Mucosa of descending colon (tissue), 3 donors: ENCODE results near the gene KIAA2012. TPM values are rescaled to one million over a fixed set of nuclear protein-coding genes. Genes with fewer than 3 reads are reported as not detected.
A peak's percentile ranks its signal among the peaks of the same experiment; 100 is the strongest.

Experiments used
- ATAC-seq: fragments of 200-7000 bp; cut with Tn5 transposase; one replicate; pipeline ENCODE4 v1.9.1; 2020; ENCODE audit warnings: mild to moderate bottlenecking, moderate library complexity
- DNase-seq, 3 donors: peaks; one replicate each; pipeline ENCODE4 v3.0.0-alpha.2; 2020
- H3K36me3 ChIP-seq: fragments of 200-600 bp; one replicate; pipeline ENCODE4 v1.8.0; 2021; ENCODE audit warnings: low read depth, mild to moderate bottlenecking
- H3K4me1 ChIP-seq: fragments of 200-600 bp; one replicate; pipeline ENCODE4 v1.8.0; 2021; ENCODE audit warnings: low read depth, mild to moderate bottlenecking
- H3K4me3 ChIP-seq: fragments of 200-600 bp; one replicate; pipeline ENCODE4 v1.8.0; 2021; ENCODE audit warnings: mild to moderate bottlenecking
- H3K9me3 ChIP-seq: fragments of 200-600 bp; one replicate; pipeline ENCODE4 v1.8.0; 2021; ENCODE audit warnings: mild to moderate bottlenecking
- intact Hi-C, 2 donors: fragments of 100-400 bp; cut with DNase I in 1 of 2; cut with micrococcal nuclease in 1 of 2; formaldehyde crosslinking; loops; one replicate each; pipeline versions ENCODE4 v1.11.0 to v1.11.1; 2022; cut with DNase I, micrococcal nuclease
- total RNA-seq, 3 donors: library from RNA; stranded (reverse); fragmentation: NEBNext Ultra II Directional in 2 of 3; extraction: Animal tissue kit (Norgen Biotek cat#: 25700) in 2 of 3; gene quantifications; one replicate each; pipeline versions ENCODE4 v1.2.1 to v1.2.4, GENCODE V29; 2021 to 2023
- TF ChIP-seq, protein P1 (sequence below): fragments of 200-600 bp; IDR thresholded peaks from one replicate; pipeline ENCODE4 v1.8.0; 2022; ENCODE audit warnings: antibody characterized with exemption, mild to moderate bottlenecking
- donor health status: DM: no; HTN: no; CAD: no; lungs with moderate emphysema.
- donor health status: DM: no; HTN: no; CAD: no.
- donor health status: DM: no; HTN: yes; CAD: no.

Gene KIAA2012
- total RNA-seq, 3 donors from 2014 or later = 0.13 to 0.14 TPM; not detected in 1

DNA sequence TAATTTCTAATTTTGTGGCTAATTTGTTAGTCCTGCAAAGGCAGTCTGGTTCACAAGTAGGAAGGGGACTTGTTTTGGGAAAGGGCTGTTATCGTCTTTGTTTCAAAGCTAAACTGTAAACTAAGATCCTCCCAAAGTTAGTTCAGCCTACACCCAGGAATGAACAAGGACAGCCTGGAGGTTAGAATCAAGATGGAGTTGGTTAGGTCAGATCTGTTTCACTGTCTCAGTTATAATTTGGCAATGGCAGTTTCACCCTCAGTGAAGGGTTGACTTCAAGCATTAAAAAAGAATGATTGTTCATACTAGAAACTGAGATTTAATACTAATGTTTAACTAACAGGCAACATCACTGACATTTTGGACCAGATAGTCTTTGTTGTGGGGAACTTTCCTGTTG is 69.5 kb downstream of the KIAA2012 start:
- Histone ChIP-seq H3K9me3 (no peaks in the 10 kb centered on the region), H3K4me3 (no peak overlapping the region), H3K4me1 (no peaks in the 10 kb centered on the region), H3K36me3 (no peaks in the 10 kb centered on the region)
- DNase-seq = no peak
- TF ChIP-seq, protein P1, sequence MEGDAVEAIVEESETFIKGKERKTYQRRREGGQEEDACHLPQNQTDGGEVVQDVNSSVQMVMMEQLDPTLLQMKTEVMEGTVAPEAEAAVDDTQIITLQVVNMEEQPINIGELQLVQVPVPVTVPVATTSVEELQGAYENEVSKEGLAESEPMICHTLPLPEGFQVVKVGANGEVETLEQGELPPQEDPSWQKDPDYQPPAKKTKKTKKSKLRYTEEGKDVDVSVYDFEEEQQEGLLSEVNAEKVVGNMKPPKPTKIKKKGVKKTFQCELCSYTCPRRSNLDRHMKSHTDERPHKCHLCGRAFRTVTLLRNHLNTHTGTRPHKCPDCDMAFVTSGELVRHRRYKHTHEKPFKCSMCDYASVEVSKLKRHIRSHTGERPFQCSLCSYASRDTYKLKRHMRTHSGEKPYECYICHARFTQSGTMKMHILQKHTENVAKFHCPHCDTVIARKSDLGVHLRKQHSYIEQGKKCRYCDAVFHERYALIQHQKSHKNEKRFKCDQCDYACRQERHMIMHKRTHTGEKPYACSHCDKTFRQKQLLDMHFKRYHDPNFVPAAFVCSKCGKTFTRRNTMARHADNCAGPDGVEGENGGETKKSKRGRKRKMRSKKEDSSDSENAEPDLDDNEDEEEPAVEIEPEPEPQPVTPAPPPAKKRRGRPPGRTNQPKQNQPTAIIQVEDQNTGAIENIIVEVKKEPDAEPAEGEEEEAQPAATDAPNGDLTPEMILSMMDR = no peak
- intact Hi-C loops = no loop called here
- no peak for ATAC-seq

DNA sequence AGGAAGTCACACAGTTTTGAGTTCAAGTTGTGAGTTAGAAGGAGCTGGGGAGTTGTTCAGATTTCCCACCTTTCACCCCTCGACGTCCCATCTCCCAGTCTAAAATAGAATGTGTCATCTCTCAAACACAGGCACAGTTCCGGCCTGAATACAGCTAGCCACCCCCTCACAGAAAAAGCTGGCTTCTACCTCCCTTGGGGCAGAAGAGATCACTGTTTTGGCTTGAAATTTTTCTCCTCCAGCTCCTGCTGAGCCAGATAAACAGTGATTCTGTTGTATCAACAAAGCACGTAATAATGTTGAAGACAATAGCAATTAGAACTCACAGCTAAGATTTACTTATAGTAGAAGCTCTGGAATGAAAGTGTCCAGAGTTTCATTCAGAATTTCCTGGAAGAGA is 74.7 kb downstream of the KIAA2012 start:
- intact Hi-C loops = no loop called here
- H3K36me3 ChIP-seq = no peaks in the 10 kb centered on the region
- DNase-seq = no peak
- no peaks in the 10 kb centered on the region for H3K4me1 ChIP-seq
- TF ChIP-seq, protein P1 = no peak
- no peak for ATAC-seq
- no peak overlapping the region for H3K4me3 ChIP-seq
- H3K9me3 ChIP-seq = no peaks in the 10 kb centered on the region

DNA sequence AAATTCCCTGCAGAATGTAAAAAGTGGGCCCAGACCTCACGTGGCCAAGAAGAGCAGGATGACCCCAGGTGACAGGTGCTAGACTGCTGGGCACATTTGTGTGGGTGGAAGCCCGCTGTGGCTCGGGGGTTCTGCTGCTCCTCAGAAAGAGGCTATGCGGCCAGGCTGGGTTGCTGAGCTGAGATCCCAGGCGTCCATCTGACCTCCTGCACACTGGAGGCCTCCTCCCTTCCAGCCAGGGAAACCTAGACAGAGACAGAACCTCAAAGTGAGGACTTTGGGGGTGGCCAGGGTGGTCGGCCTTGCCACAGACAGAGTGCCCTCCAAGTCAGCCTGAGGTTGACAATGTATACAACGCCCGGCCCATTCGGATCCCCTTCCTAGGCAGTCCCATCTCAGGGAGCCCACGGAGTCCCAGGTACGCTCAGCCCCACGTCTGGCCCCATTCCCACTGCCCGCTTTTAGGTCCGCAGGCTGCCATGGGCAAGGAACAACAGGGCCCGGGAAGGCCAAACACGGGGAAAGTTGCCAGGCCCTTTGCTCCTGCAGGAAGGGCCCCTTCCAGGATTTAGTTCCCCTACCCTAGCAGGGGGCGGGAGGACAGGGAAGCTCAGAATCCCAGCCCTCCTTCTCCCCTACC is 75.6 kb downstream of the KIAA2012 start:
- DNase-seq (no peak), ATAC-seq (no peak)
- TF ChIP-seq, protein P1 = no peak
- Histone ChIP-seq H3K4me1 (no peaks in the 10 kb centered on the region), H3K9me3 (no peaks in the 10 kb centered on the region), H3K36me3 (no peaks in the 10 kb centered on the region), H3K4me3 (no peak overlapping the region)
- intact Hi-C loops = no loop called here

DNA sequence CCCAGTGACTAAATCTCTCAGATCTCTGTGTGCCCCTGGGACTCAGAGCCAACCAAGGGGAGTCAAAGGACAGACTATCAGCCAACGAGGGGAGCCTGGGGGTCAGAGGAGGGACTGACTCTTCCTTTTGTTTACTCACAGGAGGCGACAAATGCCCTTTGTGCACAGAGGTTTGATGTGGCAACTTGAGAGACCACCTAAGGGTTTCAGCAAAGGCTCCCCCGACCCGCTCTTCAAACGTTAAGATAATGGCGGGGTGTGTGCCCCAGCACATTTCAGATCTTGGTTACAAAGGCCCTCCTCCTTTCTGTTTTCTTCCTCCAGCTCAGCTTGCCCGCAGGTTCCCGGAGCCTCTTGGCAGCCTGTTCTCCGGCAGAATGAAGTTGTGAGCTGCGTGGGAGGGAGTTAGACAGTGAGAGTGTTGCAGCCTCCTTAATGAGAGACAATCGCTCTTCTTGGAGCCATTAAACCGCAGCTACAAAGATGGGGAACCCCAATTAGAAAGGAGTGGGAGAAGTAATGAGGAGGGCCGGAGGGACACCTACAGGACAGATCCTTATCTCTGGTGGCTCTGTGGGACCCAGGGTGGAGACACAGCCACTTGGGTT is 76.2 kb downstream of the KIAA2012 start:
- intact Hi-C loops = no loop called here
- Histone ChIP-seq H3K4me1 (no peaks in the 10 kb centered on the region), H3K4me3 (no peak overlapping the region), H3K36me3 (no peaks in the 10 kb centered on the region), H3K9me3 (no peaks in the 10 kb centered on the region)
- ATAC-seq = no peak
- peak in 1 of 3 donors; percentile 14 for DNase-seq
- TF ChIP-seq, protein P1 = no peak

DNA sequence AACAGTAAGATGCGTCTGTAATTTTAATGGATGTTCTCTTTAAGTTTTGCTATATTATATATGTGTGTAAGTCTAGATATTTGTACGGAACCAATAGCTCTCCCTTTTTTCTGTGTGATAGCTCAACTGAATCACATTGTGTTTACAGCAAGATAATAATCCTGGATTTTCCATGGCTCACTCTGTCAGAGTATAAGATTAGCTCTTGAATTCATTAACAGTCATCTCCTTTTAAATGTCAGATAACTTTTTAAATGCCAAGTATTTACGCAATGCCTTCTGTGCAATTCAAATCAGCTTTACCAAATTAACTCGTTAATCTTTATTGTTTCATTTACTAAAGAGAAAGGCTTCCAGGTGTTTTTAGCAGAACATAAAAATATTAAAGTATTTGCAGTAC is 76.9 kb downstream of the KIAA2012 start:
- Histone ChIP-seq H3K4me1 (no peaks in the 10 kb centered on the region), H3K36me3 (no peaks in the 10 kb centered on the region), H3K9me3 (no peaks in the 10 kb centered on the region), H3K4me3 (no peak overlapping the region)
- ATAC-seq (no peak), DNase-seq (no peak)
- TF ChIP-seq, protein P1 = no peak
- intact Hi-C loops = no loop called here
